ENCODE results near the gene HCCS. TPM values are rescaled to one million over a fixed set of nuclear protein-coding genes. Genes with fewer than 3 reads are reported as not detected.

Gene HCCS
- total and polyA plus RNA-seq, 10 donors = 8.9 to 23.5 (median 18.2) TPM

DNA sequence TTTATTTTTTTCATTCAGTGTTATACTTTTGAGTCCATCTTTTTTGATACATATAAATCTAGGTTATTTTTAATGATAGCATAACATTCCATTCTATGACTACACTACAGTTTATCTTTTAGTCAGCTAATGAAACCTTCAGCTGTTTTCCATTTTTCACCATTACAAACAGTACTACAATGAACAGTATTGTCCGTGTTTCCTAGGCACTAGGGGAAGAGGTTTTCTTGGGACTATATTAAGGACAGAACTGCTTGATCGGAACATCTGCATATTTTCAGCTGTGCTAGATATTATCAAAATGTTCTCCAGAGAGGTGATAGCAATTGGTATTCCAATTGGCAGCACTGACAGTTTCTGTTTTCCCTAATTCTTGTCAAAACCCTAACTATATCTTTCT, 44.3 kb upstream of the HCCS start:
- no peaks in the 10 kb centered on the region for H3K9me3 ChIP-seq
- intact Hi-C loops (cut with DNase I; ENCODE audit: low total_unique reads) = no loop called here
- no peak for DNase-seq
- no peaks in the 10 kb centered on the region for H3K36me3 ChIP-seq
- no peaks in the 10 kb centered on the region for H3K27me3 ChIP-seq (replicated peaks in 1 of 7)
- no peak overlapping the region for H3K4me3 ChIP-seq
- TF ChIP-seq, protein P1, sequence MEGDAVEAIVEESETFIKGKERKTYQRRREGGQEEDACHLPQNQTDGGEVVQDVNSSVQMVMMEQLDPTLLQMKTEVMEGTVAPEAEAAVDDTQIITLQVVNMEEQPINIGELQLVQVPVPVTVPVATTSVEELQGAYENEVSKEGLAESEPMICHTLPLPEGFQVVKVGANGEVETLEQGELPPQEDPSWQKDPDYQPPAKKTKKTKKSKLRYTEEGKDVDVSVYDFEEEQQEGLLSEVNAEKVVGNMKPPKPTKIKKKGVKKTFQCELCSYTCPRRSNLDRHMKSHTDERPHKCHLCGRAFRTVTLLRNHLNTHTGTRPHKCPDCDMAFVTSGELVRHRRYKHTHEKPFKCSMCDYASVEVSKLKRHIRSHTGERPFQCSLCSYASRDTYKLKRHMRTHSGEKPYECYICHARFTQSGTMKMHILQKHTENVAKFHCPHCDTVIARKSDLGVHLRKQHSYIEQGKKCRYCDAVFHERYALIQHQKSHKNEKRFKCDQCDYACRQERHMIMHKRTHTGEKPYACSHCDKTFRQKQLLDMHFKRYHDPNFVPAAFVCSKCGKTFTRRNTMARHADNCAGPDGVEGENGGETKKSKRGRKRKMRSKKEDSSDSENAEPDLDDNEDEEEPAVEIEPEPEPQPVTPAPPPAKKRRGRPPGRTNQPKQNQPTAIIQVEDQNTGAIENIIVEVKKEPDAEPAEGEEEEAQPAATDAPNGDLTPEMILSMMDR (IDR thresholded peaks at IDR 0.05 in 8 of 11, conservative IDR thresholded peaks at IDR 0.05 in 3 of 11) = no peak
- TF ChIP-seq POLR2A (IDR thresholded peaks at IDR 0.05) (no peak), POLR2AphosphoS5 (IDR thresholded peaks at IDR 0.05) (no peak)
- H3K4me1 ChIP-seq = no peaks in the 10 kb centered on the region
- WGBS, 5 donors = 75 to 94% (median 88%) methylated on average over 2 of the region's 2 CpGs
- no peak overlapping the region for H3K27ac ChIP-seq

DNA sequence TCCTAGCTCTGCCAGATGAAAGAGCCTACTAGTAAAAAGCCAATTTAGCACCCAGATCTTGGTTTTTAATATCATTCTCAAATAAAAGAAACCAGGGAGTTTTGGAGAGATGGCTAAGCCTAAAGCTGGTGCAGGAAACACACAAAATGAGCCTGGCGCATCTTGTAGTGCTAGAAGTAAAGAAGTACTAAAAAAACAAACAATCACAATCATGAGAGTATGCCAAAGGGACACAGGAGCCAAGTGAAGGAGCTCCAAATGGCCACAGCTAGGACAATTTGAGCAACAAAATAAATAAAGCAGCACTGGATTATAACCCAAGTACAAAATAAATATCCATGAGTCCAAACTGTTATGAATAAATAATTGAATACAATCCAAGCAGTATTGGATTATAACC, 37.8 kb upstream of the HCCS start:
- no peaks in the 10 kb centered on the region for H3K27me3 ChIP-seq (replicated peaks in 1 of 7)
- no peaks in the 10 kb centered on the region for H3K9me3 ChIP-seq
- TF ChIP-seq POLR2A (IDR thresholded peaks at IDR 0.05) (no peak), POLR2AphosphoS5 (IDR thresholded peaks at IDR 0.05) (no peak)
- TF ChIP-seq, protein P1 (IDR thresholded peaks at IDR 0.05 in 8 of 11, conservative IDR thresholded peaks at IDR 0.05 in 3 of 11) = no peak
- intact Hi-C loops (cut with DNase I; ENCODE audit: low total_unique reads) = no loop called here
- no peaks in the 10 kb centered on the region for H3K36me3 ChIP-seq
- no peak overlapping the region for H3K27ac ChIP-seq
- WGBS, 5 donors = 87 to 94% (median 90%) methylated on average over 1 of the region's 1 CpG
- DNase-seq = no peak
- no peak overlapping the region for H3K4me3 ChIP-seq
- no peaks in the 10 kb centered on the region for H3K4me1 ChIP-seq

DNA sequence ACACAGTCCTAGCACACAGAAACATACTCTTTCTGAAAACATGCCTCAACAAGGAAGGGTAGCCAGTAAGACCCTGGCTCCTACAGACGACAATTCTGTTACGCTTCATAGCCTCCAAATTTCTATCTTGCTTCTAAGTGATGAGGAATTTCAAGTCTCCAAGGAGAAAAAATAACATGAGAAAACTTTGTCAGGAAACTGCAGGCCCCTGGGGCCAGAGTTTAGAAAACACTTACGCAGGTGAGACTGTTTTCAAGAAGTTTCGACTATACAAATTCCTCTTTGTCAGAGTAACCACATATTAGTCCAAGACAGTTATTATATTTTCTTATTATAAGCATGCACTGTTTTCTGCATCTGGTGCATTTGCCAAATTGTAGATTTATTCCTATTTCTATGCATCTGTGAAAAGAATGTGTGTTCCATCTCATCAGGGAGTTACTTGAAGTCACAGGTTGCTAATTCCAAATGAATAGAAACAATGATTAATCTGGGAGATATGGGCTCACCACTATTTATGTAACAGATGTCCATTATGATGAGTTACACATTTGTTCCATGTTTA, 30.3 kb upstream of the HCCS start:
- TF ChIP-seq POLR2A (IDR thresholded peaks at IDR 0.05) = no peak
- TF ChIP-seq, protein P1 (IDR thresholded peaks at IDR 0.05 in 8 of 11, conservative IDR thresholded peaks at IDR 0.05 in 3 of 11) = no peak
- TF ChIP-seq POLR2AphosphoS5 (IDR thresholded peaks at IDR 0.05) = no peak
- no peaks in the 10 kb centered on the region for H3K27me3 ChIP-seq (replicated peaks in 1 of 7)
- H3K4me3 ChIP-seq = no peak overlapping the region
- no peaks in the 10 kb centered on the region for H3K4me1 ChIP-seq
- no peaks in the 10 kb centered on the region for H3K36me3 ChIP-seq
- no peak for DNase-seq
- no peaks in the 10 kb centered on the region for H3K9me3 ChIP-seq
- no peak overlapping the region for H3K27ac ChIP-seq
- WGBS, 5 donors = 85 to 93% (median 89%) methylated on average over 4 of the region's 4 CpGs
- intact Hi-C loops (cut with DNase I; ENCODE audit: low total_unique reads) = no loop called here

DNA sequence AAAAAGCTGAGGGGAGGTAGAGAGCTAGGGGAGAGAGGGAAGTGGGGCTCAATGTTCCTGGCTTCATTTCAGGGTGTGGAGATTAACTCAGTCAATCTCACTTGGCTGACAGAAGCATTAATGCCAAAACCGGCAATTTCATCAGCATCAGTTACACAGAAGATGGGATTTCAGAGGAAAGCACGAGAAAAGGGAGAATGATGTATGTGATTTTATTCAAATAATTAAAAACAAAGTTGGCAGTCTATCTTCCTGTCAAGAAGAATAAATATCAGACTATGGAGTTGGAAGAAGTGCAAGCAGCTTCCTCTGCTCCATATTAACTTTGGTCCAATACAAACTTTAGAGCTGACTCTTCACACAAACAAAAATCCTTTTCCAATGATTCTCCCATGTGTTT, 29.6 kb upstream of the HCCS start:
- no peaks in the 10 kb centered on the region for H3K27me3 ChIP-seq (replicated peaks in 1 of 7)
- H3K9me3 ChIP-seq = no peaks in the 10 kb centered on the region
- intact Hi-C loops (cut with DNase I; ENCODE audit: low total_unique reads) = no loop called here
- TF ChIP-seq POLR2A (IDR thresholded peaks at IDR 0.05) (no peak), POLR2AphosphoS5 (IDR thresholded peaks at IDR 0.05) (no peak)
- TF ChIP-seq, protein P1 (IDR thresholded peaks at IDR 0.05 in 8 of 11, conservative IDR thresholded peaks at IDR 0.05 in 3 of 11) = no peak
- H3K27ac ChIP-seq = no peak overlapping the region
- no peak overlapping the region for H3K4me3 ChIP-seq
- no peak for DNase-seq
- no peaks in the 10 kb centered on the region for H3K4me1 ChIP-seq
- no peaks in the 10 kb centered on the region for H3K36me3 ChIP-seq
- WGBS, 5 donors = 49 to 83% (median 82%) methylated on average over 2 of the region's 2 CpGs
